Measurements from ENCODE around the gene YBX3.

The YBX3 gene

DNA sequence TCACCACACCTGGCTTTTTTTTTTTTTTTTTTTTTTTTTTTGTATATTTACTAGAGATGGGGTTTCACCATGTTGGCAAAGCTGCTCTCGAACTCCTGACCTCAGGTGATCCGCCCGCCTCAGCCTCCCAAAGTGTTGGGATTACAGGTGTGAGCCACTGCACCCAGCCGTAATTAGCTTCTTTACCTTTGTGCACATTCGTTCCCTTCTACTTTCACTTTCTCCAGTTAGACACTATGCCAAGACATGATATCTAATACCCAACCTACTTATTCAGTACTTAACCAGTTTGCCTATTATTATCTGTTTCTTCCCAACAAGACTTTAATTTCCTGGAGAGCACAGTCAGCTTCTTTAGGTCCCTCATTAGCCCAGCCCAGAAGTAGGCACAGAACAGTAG is 54.6 kb downstream of the YBX3 start:
- no peak for DNase-seq

DNA sequence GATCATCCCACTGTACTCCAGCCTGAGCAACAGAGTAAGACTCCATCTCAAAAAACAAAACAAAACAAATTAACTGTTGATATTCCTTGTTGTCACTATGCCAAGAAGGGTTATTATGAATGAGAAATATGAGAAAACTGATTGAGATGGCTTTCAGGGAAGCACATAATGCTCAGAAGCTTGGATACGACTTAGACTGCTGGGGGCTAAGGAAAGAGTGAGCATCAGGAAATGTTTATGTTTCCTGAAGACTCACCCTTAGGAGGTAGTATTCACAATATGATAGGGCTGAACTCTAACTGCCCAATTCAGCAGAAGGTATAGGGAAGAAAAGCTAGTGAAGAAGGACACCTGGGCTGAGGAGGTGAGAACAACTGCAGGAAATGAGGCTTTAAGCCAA is 55.5 kb downstream of the YBX3 start:
- DNase-seq: no peak

DNA sequence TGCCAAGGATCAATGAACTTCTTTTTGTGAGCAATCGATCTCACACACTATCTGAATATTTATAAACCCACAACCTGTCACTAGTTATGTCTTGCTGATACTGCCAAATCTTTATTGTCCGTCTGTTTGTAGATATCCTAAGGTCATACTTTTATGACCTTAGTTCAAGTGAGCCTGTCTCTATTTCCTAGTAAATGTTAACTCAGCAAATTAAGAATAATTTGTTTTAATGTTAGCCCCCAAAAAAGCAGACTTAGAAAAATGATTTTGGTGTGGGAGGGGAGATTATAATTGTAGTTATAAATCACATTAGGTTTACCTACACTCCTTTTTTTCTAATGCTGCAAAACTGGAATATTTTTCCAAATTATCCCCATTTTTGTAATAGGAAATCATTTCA is 58.6 kb downstream of the YBX3 start:
- DNase-seq: no peak

DNA sequence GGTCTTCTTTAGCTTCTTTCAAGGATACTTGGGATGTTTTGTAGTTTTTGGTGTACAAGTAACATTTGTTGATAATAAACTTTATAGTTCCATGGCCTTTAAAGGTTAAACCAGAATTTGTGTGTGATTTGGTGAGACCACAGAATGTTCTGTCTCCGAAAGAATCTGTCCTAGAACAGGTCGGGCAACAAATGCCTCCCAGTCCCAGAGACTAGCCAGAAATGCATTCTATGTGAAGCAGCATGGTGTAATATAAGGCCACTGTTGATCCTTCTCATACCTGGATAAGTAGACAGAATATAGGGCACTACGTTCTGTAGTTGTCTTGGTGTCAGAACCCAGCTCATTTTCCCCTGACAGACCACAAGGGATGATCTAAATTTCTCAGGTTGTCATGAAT is 59.3 kb downstream of the YBX3 start:
- DNase-seq: no peak

DNA sequence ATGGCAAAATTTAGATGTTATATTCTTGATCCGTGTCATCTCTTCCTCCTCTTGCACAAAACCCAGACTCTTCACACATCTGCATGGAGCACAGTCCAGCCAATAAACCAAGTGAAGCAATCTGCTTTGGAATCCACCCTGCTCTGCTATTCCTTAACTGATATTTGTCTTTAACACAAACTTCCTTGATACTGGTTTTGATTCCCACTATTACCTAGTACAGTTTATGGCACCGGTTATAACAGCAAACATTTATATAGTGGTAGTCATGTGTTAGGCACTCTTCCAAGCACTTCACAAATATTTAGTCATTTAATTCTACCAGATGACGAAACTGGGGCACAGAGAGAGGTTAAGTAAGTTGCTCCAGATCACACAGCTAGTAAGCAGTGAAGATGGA is 61.8 kb downstream of the YBX3 start:
- no peak for DNase-seq

DNA sequence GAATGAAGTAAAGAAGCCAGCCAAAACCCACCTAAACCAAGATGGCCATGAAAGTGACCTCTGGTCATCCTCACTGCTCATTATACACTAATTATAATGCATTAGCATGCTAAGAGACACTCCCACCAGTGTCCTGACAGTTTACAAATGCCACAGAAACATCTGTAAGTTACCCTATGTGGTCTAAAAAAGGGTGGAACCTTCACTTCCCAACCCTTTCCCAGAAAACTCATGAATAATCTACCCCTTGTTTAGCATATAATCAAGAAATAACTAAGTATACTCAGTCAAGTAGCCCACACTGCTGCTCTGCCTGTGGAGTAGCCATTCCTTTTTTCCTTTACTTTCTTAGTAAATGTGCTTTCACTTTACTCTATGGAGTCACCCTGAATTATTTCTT is 69.1 kb downstream of the YBX3 start:
- DNase-seq: no peak

DNA sequence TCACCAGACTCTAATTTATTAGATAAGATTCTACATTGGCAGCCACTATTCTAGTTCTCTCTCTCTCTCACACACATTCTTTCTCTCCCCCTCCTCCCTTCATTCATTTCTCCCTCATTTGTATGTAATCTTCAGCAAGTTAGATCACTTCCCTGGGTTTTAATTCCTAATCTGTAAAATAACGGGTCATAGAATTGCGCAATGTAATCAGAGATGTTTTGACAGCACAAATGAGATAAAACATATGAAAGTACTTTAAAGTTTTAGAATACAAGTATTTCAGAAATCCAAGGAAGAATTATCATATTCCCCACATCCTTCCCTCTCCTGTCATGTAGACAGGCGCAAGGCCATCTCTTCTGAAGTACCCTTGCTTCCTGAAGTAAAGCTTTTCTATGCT is 70.9 kb downstream of the YBX3 start:
- no peak for DNase-seq

All from CD4-positive, alpha-beta T cell treated with Interferon gamma for 1 hour (primary cell).